Liver (tissue), 3 donors: ENCODE measurements around the gene SOCS3.

Experiments
- CTCF ChIP-seq: fragments of 150-350 bp; IDR thresholded peaks from 2 replicates; pipeline ENCODE4 v1.5.1; 2017; ENCODE audit warnings: improper control_type of control experiment, low read depth, low read length; ENCODE audit not compliant: missing input control
- MAX ChIP-seq: IDR thresholded peaks from 2 replicates; pipeline ENCODE4 v1.6.1; 2016; ENCODE audit warnings: antibody characterized with exemption
- RAD21 ChIP-seq, 2 donors: IDR thresholded peaks; 2 replicates each; pipeline ENCODE4 v1.6.1; 2016; ENCODE audit warnings: antibody characterized with exemption in 2 of 2, mild to moderate bottlenecking in 2 of 2
- donor health status: healthy.
- donor health status: healthy.

GRCh38 chr17:78325076-78325687, 34.7 kb downstream of the SOCS3 start:
- TF ChIP-seq CTCF (no peak), MAX (no peak), RAD21 (IDR thresholded peaks at IDR 0.05) (no peak)
